PC-3 (cell line): ENCODE results near the gene GTPBP3. TPM values are rescaled to one million over a fixed set of nuclear protein-coding genes. Genes with fewer than 3 reads are reported as not detected.

Experiments used
- ATAC-seq: fragments of 200-7000 bp; cut with Tn5 transposase; 2 replicates; pipeline ENCODE4 v1.9.1; 2020; ENCODE audit warnings: mild to moderate bottlenecking, moderate library complexity
- BruUV-seq: library from RNA; stranded (reverse); fragments of 400-500 nt; replicated peaks from 2 replicates; lab custom pipeline; 2021; lab: Mats Ljungman, UMichigan
- CTCF ChIA-PET: fragments of 300-600 bp; sonication (Branson Sonifier 250); formaldehyde crosslinking; loops from one replicate; lab custom pipeline; 2022; ENCODE audit warnings: antibody characterized with exemption; lab: Charles Lee
- POLR2A ChIA-PET: fragments of 300-600 bp; sonication (Branson Sonifier 250); formaldehyde crosslinking; loops from one replicate; lab custom pipeline; 2022; ENCODE audit warnings: antibody characterized with exemption; ENCODE audit not compliant: unreplicated experiment; lab: Charles Lee
- DNase-seq: peaks from one replicate; pipeline ENCODE4 v3.0.0-alpha.2; 2015
- H2AFZ ChIP-seq: fragments of 300-600 bp; sonication (generic); 2 replicates; pipeline ENCODE4 v1.6.0; 2016; ENCODE audit warnings: antibody characterized with exemption, low read length
- H3F3A ChIP-seq: fragments of 300-600 bp; sonication (generic); one replicate; pipeline ENCODE4 v1.6.0; 2017; ENCODE audit warnings: antibody characterized with exemption, low read length, control low read depth, mild to moderate bottlenecking; ENCODE audit not compliant: unreplicated experiment
- H3K27ac ChIP-seq: fragments of 300-600 bp; sonication (generic); 2 replicates; pipeline ENCODE4 v1.5.1; 2016; ENCODE audit warnings: mild to moderate bottlenecking, low read length
- H3K27me3 ChIP-seq: fragments of 300-600 bp; sonication (generic); 2 replicates; pipeline ENCODE4 v1.6.1; 2016; ENCODE audit warnings: low read length, mixed read lengths
- H3K36me3 ChIP-seq: fragments of 300-600 bp; sonication (generic); 2 replicates; pipeline ENCODE4 v1.6.1; 2016; ENCODE audit warnings: low read depth, mixed run types, low read length, mixed read lengths
- H3K4me1 ChIP-seq: fragments of 300-600 bp; sonication (generic); 2 replicates; pipeline ENCODE4 v1.5.1; 2016; ENCODE audit warnings: low read length; ENCODE audit not compliant: insufficient read depth
- H3K4me2 ChIP-seq: fragments of 300-600 bp; sonication (generic); 2 replicates; pipeline ENCODE4 v1.6.0; 2016; ENCODE audit warnings: low read length
- H3K4me3 ChIP-seq: fragments of 300-600 bp; sonication (generic); 2 replicates; pipeline ENCODE4 v1.5.1; 2016; ENCODE audit warnings: mild to moderate bottlenecking, low read length, mixed read lengths
- H3K79me2 ChIP-seq: fragments of 300-600 bp; sonication (generic); 2 replicates; pipeline ENCODE4 v1.6.1; 2017; ENCODE audit warnings: low read length, mixed read lengths
- H3K9ac ChIP-seq: fragments of 300-600 bp; sonication (generic); 2 replicates; pipeline ENCODE4 v1.6.0; 2016; ENCODE audit warnings: mild to moderate bottlenecking, low read length
- H3K9me2 ChIP-seq: fragments of 300-600 bp; sonication (generic); replicated peaks from 2 replicates; pipeline ENCODE4 v1.6.1; 2016; ENCODE audit warnings: mixed run types, low read length, mixed read lengths
- H3K9me3 ChIP-seq: fragments of 300-600 bp; sonication (generic); 2 replicates; pipeline ENCODE4 v1.6.1; 2016; ENCODE audit warnings: low read length, mixed read lengths
- H4K20me1 ChIP-seq: fragments of 300-600 bp; sonication (generic); 2 replicates; pipeline ENCODE4 v1.6.1; 2016; ENCODE audit warnings: low read length, mixed read lengths
- CTCF ChIP-seq: fragments of 300-600 bp; sonication (generic); conservative IDR thresholded peaks from 2 replicates; pipeline ENCODE4 v1.5.1; 2017; ENCODE audit warnings: antibody characterized with exemption, low read depth, mild to moderate bottlenecking, low read length
- EZH2 ChIP-seq: fragments of 300-600 bp; sonication (generic); IDR thresholded peaks from one replicate; pipeline ENCODE4 v1.6.1; 2017; ENCODE audit warnings: antibody characterized with exemption, mild to moderate bottlenecking, low read length; ENCODE audit not compliant: unreplicated experiment
- EZH2phosphoT487 ChIP-seq: fragments of 300-600 bp; sonication (generic); IDR thresholded peaks from 2 replicates; pipeline ENCODE4 v1.6.1; 2018; ENCODE audit warnings: mild to moderate bottlenecking, antibody characterized with exemption, low read length, borderline replicate concordance
- intact Hi-C: fragments of 100-400 bp; cut with micrococcal nuclease; formaldehyde crosslinking; loops from 2 replicates; pipeline ENCODE4 v1.9.0; 2023
- total RNA-seq: library from RNA; depleted of rRNA; stranded (reverse); fragments of >200 nt; gene quantifications from 2 replicates; pipeline ENCODE4 v1.2.3, GENCODE V29; 2014

GTPBP3 gene
- total RNA-seq, 1 experiment from 2014 or later = 86.0 TPM

GRCh38 chr19:17328517-17329365 is 8.6 kb upstream of the GTPBP3 start:
- Histone ChIP-seq H3K79me2 (no peaks in the 10 kb centered on the region), H3K9ac (no peak overlapping the region), H2AFZ (no peak overlapping the region), H3K4me3 (no peak overlapping the region), H3K9me3 (no peaks in the 10 kb centered on the region), H3K4me2 (no peak overlapping the region), H4K20me1 (no peaks in the 10 kb centered on the region), H3K27ac (no peak overlapping the region), H3F3A (no peaks in the 10 kb centered on the region), H3K9me2 (no peaks in the 10 kb centered on the region), H3K4me1 (no peaks in the 10 kb centered on the region; the same call in 1 of the 2 replicates), H3K27me3 (no peaks in the 10 kb centered on the region), H3K36me3 (peaks cover 6% of the 10 kb centered on the region)
- ATAC-seq = no peak
- TF ChIP-seq EZH2phosphoT487 = no peak
- no peak for TF ChIP-seq CTCF
- TF ChIP-seq EZH2 = no peak
- CTCF ChIA-PET = no interaction called here
- no peak for DNase-seq
- intact Hi-C loops = no loop called here
- BruUV-seq = no TSS peak
- POLR2A ChIA-PET = no interaction called here

GRCh38 chr19:17329366-17330261 is 7.7 kb upstream of the GTPBP3 start:
- no peak for ATAC-seq
- Histone ChIP-seq H3K79me2 (no peaks in the 10 kb centered on the region; the same call in 1 of the 2 replicates), H3F3A (no peaks in the 10 kb centered on the region), H3K4me2 (no peak overlapping the region), H3K36me3 (peaks cover 6% of the 10 kb centered on the region), H3K4me1 (no peaks in the 10 kb centered on the region; the same call in 1 of the 2 replicates), H4K20me1 (no peaks in the 10 kb centered on the region), H3K27me3 (no peaks in the 10 kb centered on the region), H3K9me3 (no peaks in the 10 kb centered on the region), H2AFZ (no peak overlapping the region), H3K4me3 (no peak overlapping the region), H3K9me2 (no peaks in the 10 kb centered on the region), H3K9ac (no peak overlapping the region), H3K27ac (no peak overlapping the region)
- TF ChIP-seq EZH2 (no peak), CTCF (no peak), EZH2phosphoT487 (no peak)
- ChIA-PET CTCF (no interaction called here), POLR2A (no interaction called here)
- DNase-seq = no peak
- BruUV-seq = no TSS peak
- intact Hi-C loops = no loop called here
